Neutrophil (primary cell): ENCODE results near the gene HLA-DPB1.

Source experiments
- H3K27ac ChIP-seq: fragments of 200-600 bp; sonication (generic); 2 replicates; pipeline ENCODE4 v1.5.1; 2016; ENCODE audit warnings: mild to moderate bottlenecking, moderate library complexity
- H3K27me3 ChIP-seq: fragments of 200-600 bp; sonication (generic); 2 replicates; pipeline ENCODE4 v1.6.0; 2016; ENCODE audit warnings: mild to moderate bottlenecking
- H3K36me3 ChIP-seq: fragments of 200-600 bp; sonication (generic); 2 replicates; pipeline ENCODE4 v1.5.1; 2017
- H3K4me1 ChIP-seq, 2 experiments: fragments of 200-600 bp in 1 of 2; sonication (generic) in 1 of 2; 1 replicate in 1 of 2; 2 replicates in 1 of 2; pipeline versions ENCODE4 v1.5.1 to v1.6.1; 2013 to 2016; ENCODE audit warnings: low read depth in 1 of 2, low read length in 1 of 2, mild to moderate bottlenecking in 1 of 2, moderate library complexity in 1 of 2; ENCODE audit not compliant: control insufficient read depth in 1 of 2, insufficient read depth in 1 of 2
- H3K4me3 ChIP-seq, 2 experiments: fragments of 200-600 bp in 1 of 2; sonication (generic) in 1 of 2; 1 replicate in 1 of 2; 2 replicates in 1 of 2; pipeline ENCODE4 v1.5.1; 2013 to 2016; ENCODE audit warnings: low read depth in 1 of 2, low read length in 1 of 2, mild to moderate bottlenecking in 1 of 2, moderate library complexity in 1 of 2
- H3K9me3 ChIP-seq: fragments of 200-600 bp; sonication (generic); 2 replicates; pipeline ENCODE4 v1.5.1; 2016
- CTCF ChIP-seq: fragments of 200-600 bp; sonication (generic); IDR thresholded peaks from 2 replicates; pipeline ENCODE4 v1.5.1; 2016; ENCODE audit warnings: antibody characterized with exemption

HLA-DPB1 gene

GRCh38 chr6:33036535-33036934 lies 39.3 kb upstream of the HLA-DPB1 start:
- H3K4me3 ChIP-seq, result no peak overlapping the region
- H3K9me3 ChIP-seq, result no peaks in the 10 kb centered on the region
- H3K36me3 ChIP-seq, result no peaks in the 10 kb centered on the region
- no peaks in the 10 kb centered on the region for H3K27me3 ChIP-seq
- no peak overlapping the region for H3K27ac ChIP-seq
- H3K4me1 ChIP-seq, result no peaks in the 10 kb centered on the region
- TF ChIP-seq CTCF, result no peak

- H3K4me1 ChIP-seq, result no peaks in the 10 kb centered on the region
- no peak overlapping the region for H3K27ac ChIP-seq
- no peaks in the 10 kb centered on the region for H3K9me3 ChIP-seq
- no peak overlapping the region for H3K4me3 ChIP-seq
- H3K27me3 ChIP-seq, result no peaks in the 10 kb centered on the region
- TF ChIP-seq CTCF, result no peak
- H3K36me3 ChIP-seq, result no peaks in the 10 kb centered on the region
Observed at GRCh38 chr6:33040157-33040556, 35.6 kb upstream of the HLA-DPB1 start.

- no peaks in the 10 kb centered on the region for H3K36me3 ChIP-seq
- H3K27ac ChIP-seq, result no peak overlapping the region
- no peaks in the 10 kb centered on the region for H3K4me1 ChIP-seq
- TF ChIP-seq CTCF, result no peak
- H3K9me3 ChIP-seq, result no peaks in the 10 kb centered on the region
- no peak overlapping the region for H3K4me3 ChIP-seq
- H3K27me3 ChIP-seq, result no peaks in the 10 kb centered on the region
Observed at GRCh38 chr6:33049323-33050013, 26.3 kb upstream of the HLA-DPB1 start.

- H3K4me1 ChIP-seq, result no peaks in the 10 kb centered on the region
- no peaks in the 10 kb centered on the region for H3K27me3 ChIP-seq
- no peaks in the 10 kb centered on the region for H3K36me3 ChIP-seq
- H3K4me3 ChIP-seq, result no peak overlapping the region
- no peak overlapping the region for H3K27ac ChIP-seq
- TF ChIP-seq CTCF, result no peak
- no peaks in the 10 kb centered on the region for H3K9me3 ChIP-seq
Observed at GRCh38 chr6:33050014-33050810, 25.6 kb upstream of the HLA-DPB1 start.

- TF ChIP-seq CTCF, result no peak
- H3K4me3 ChIP-seq, result no peak overlapping the region
- H3K27ac ChIP-seq, result no peak overlapping the region
- H3K4me1 ChIP-seq, result peaks cover 0 to 5% of the 10 kb centered on the region in 2 experiments
- H3K27me3 ChIP-seq, result no peaks in the 10 kb centered on the region
- no peaks in the 10 kb centered on the region for H3K36me3 ChIP-seq
- no peaks in the 10 kb centered on the region for H3K9me3 ChIP-seq
Observed at GRCh38 chr6:33052627-33053026, 23.2 kb upstream of the HLA-DPB1 start.
